COR-L47 (cell line): Measurements from ENCODE around the gene UGT2B11.
"Not testable (repeated sequence)": the region's sequence is repeated elsewhere in the genome, so short reads cannot be mapped to it uniquely, and the experiment has no call there.

Source experiments
- DNase-seq: peaks from one replicate; lab custom pipeline; 2025; lab: John Stamatoyannopoulos, UW

UGT2B11 gene

GRCh38 chr4:69214716-69215115 lies at the start of gene UGT2B11:
Gene UGT2B11, minus strand, starts transcription at chr4:69214748. Its CDS starts 26 bp downstream, at chr4:69214722.
- no peak for DNase-seq

GRCh38 chr4:69253147-69253772 lies 38.7 kb upstream of the UGT2B11 start:
- DNase-seq = not testable (repeated sequence)

- not testable (repeated sequence) for DNase-seq
Observed at GRCh38 chr4:69250884-69251283, 36.3 kb upstream of the UGT2B11 start.

- not testable (repeated sequence) for DNase-seq
Observed at GRCh38 chr4:69242562-69243240, 28.2 kb upstream of the UGT2B11 start.

GRCh38 chr4:69241746-69242145 lies 27.2 kb upstream of the UGT2B11 start:
- not testable (repeated sequence) for DNase-seq

GRCh38 chr4:69240787-69241186 lies 26.2 kb upstream of the UGT2B11 start:
- not testable (repeated sequence) for DNase-seq

- no peak for DNase-seq
Observed at GRCh38 chr4:69239557-69240168, 25.1 kb upstream of the UGT2B11 start.

- no peak for DNase-seq
Observed at GRCh38 chr4:69239092-69239491, 24.5 kb upstream of the UGT2B11 start.

GRCh38 chr4:69224891-69225290 lies 10.3 kb upstream of the UGT2B11 start:
- DNase-seq = no peak

- not testable (repeated sequence) for DNase-seq
Observed at GRCh38 chr4:69223277-69223676, 8.7 kb upstream of the UGT2B11 start.

GRCh38 chr4:69218491-69218890 lies 3.9 kb upstream of the UGT2B11 start:
- DNase-seq = not testable (repeated sequence)

- DNase-seq = no peak
Observed at GRCh38 chr4:69210911-69211310, 3.6 kb downstream of the UGT2B11 start.

- not testable (repeated sequence) for DNase-seq
Observed at GRCh38 chr4:69198506-69198905, 16.0 kb downstream of the UGT2B11 start.

- DNase-seq = no peak
Observed at GRCh38 chr4:69196209-69196965, 18.2 kb downstream of the UGT2B11 start.

- no peak for DNase-seq
Observed at GRCh38 chr4:69194166-69194565, 20.4 kb downstream of the UGT2B11 start.

- DNase-seq = not testable (repeated sequence)
Observed at GRCh38 chr4:69191905-69192304, 22.6 kb downstream of the UGT2B11 start.

GRCh38 chr4:69190621-69191020 lies 23.9 kb downstream of the UGT2B11 start:
- DNase-seq = not testable (repeated sequence)

- not testable (repeated sequence) for DNase-seq
Observed at GRCh38 chr4:69181519-69182169, 32.9 kb downstream of the UGT2B11 start.

GRCh38 chr4:69179817-69180216 lies 34.7 kb downstream of the UGT2B11 start:
- DNase-seq = not testable (repeated sequence)

- not testable (repeated sequence) for DNase-seq
Observed at GRCh38 chr4:69178751-69179205, 35.8 kb downstream of the UGT2B11 start.
